NCI-H2227 treated with DMSO at 0.1 percent for 48 hours (cell line): ENCODE results near the gene DGKA.
"Not testable (repeated sequence)": the region's sequence is repeated elsewhere in the genome, so short reads cannot be mapped to it uniquely, and the experiment has no call there.

Experiments
- DNase-seq: peaks from one replicate; lab custom pipeline; 2025; lab: John Stamatoyannopoulos, UW

Gene DGKA

DNA sequence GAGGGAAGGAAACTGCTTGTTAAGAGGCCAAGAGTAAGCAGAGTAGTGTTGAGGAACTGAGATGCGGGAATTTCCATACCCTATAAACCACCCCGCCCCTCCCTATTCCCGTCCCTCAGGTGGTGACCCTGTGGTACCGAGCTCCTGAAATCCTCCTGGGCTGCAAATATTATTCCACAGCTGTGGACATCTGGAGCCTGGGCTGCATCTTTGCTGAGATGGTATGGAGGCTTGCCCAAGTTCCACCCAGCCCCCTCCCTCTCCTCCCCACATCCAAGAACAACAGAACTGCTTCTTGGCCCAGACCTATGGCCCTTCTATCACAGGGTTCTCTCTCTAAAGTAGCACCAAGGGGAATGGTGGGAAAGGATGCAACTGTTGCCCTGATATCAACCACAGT is 38.4 kb downstream of the DGKA start:
- no peak for DNase-seq

DNA sequence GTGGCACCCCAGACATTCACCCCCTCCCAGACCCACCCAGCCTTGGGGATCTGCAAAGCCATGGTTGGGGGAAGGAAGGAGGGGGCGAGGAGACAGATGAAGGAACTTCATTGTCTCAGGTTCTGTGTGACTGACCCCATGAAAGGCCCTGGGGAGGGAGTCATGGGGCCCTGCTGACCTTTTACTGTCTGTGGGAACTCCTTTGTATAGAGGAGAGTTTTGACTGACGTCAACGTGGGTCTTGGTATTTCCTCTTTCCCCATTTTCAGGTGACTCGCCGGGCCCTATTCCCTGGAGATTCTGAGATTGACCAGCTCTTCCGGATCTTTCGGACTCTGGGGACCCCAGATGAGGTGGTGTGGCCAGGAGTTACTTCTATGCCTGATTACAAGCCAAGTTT is 39.8 kb downstream of the DGKA start:
- DNase-seq: no peak

DNA sequence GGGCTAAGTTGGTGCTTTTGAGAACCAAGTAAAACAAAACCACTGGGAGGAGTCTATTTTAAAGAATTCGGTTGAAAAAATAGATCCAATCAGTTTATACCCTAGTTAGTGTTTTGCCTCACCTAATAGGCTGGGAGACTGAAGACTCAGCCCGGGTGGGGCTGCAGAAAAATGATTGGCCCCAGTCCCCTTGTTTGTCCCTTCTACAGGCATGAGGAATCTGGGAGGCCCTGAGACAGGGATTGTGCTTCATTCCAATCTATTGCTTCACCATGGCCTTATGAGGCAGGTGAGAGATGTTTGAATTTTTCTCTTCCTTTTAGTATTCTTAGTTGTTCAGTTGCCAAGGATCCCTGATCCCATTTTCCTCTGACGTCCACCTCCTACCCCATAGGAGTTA is 41.1 kb downstream of the DGKA start:
- no peak for DNase-seq

DNA sequence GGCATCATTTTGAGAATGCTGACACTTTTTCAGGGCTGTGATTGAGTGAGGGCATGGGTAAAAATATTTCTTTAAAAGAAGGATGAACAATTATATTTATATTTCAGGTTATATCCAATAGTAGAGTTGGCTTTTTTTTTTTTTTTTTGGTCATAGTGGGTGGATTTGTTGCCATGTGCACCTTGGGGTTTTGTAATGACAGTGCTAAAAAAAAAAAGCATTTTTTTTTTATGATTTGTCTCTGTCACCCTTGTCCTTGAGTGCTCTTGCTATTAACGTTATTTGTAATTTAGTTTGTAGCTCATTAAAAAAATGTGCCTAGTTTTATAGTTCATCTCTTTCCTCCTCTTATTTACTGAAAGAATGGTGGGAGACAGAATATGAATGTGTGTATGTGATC is 41.5 kb downstream of the DGKA start:
- no peak for DNase-seq

DNA sequence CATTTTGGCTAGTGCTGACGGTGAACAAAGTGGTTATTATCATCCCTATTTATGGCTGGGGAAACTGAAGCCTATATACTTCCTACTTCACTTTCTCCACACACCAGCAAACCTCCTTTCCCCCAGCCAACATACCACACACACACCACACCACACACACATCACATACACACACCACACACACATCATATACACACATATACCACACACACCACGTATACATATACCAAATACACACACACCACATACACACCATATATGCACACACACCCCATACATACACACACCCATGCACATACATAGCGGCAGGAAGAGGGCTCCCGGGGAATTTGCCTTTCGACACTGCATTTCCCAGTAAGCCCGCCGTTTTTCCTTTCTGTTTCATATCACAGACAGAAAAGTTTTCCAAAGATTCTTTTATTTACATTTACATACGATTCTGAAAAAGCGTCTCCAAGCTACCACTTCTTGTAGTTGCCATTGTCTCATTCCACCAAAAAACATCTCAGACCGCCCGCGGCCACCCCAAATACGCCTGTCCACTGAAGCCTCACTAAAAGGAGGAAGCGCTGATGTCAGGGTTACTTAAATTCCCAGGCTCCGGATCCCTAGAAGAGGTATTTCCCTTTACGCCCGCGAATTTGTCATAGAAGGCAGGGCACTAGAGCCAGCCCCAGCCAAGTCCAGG is 42.1 kb downstream of the DGKA start:
- DNase-seq: no peak

DNA sequence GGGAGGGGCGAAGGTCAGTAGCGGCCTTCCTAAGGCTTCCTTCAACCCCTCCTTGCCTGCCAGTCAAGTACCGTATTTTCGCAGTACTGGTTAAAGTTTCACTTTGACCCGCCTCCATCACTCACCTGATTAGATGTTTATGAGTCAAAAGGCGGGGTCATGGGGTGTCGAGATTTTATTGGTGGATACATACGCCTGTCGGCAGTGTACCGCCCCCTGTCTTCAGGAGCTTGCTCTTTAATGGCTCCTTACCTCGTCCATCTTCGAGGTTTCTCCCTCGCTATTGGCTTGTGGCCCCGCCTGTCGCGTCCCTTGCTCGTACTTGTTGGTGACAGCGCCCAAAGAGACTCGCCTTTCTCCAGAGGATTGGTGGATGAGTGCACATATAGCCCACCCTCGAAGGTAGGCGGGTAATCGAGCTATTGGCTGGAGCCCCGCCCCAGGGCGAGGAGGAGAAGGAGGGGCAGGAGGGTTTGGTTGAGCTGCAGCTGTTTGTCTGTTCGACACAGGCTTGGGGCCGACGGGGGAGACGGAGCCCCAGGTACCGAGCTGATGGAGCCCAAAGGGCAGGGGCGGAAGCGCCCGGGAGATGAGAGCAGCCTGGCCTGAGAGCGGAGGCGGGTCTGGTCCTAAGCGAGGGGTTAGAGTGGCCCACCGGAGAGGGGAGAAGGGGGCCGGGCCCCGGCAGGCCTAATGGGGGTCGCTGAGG is 42.8 kb downstream of the DGKA start, which contains the start of gene RAB5B:
Gene RAB5B (plus strand): TSS at position 480 of the 709 bp plus-strand sequence. CDS start 12,883 bp downstream, outside the sequence.
- DNase-seq: peak; percentile 99

DNA sequence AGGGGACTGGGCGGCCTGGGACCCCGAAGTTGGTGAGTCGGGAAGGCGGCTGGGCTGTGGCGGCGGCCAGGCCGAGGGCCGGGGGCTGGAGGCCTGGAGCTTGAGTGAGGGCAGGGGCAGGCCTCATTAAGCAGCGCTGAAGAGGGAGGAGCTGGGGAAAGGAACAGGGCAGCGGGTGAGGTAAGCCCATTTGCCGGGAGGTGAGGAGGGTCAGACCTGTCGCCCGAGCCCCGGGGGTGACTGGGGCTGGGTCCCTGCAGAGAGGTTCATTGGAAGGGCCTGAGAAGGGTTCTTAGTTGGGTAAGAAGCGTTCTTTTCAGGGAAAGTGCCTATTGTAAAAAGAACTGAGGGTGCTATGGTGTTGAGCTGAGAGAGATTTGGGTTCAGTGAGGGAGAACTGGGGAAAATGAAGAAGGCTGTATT is 43.4 kb downstream of the DGKA start:
- no peak for DNase-seq

DNA sequence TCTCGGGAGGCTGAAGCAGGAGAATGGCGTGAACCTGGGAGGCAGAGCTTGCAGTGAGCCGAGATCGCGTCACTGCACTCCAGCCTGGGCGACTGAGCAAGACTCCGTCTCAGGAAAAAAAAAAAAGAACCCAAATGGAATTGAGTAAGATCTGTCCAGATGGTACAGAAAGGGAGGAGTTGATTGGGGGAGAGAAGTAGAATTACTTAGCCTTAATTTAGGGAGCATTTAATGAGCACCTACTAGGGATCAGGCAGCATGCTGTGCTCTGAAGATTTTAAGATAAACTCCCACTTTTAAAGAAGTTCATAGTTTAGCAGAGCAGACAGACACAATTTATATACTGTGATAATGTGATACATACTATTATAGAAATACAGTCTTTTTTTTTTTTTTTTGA is 47.4 kb downstream of the DGKA start:
- no peak for DNase-seq

DNA sequence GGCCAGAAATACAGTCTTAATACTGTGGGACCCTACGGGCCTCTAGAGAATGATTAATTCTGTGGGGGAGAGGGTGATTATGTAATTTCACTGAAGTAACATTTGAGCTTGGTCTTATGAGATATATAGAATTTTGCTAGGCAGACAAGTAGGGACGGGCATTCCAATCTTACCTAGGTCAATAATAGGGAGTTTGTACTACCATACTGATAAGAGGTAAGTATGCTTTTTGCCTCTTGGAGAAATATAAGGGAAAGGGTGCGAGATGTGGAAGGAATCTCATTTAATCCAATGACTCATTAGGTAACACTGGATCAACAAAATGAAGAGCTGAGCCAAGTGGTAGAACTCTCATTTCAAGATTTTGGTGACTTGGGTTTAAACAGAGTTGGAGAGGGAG is 48.1 kb downstream of the DGKA start:
- no peak for DNase-seq

DNA sequence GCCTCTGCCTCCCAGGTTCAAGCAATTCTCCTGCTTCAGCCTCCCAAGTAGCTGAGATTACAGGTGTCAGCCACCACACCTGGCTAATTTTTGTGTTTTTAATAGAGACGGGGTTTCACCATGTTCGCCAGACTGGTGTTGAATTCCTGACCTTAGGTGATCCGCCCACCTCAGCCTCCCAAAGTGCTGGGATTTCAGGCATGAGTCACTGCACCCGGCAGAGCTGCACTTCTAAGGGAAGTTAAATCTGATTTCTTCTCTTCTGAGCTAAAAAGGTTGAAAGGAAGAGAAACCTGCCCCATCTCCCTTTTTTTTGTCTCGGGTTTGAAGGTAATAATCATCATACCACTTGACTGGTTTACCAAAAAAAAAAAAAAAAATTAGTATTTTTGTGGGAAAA is 50.9 kb downstream of the DGKA start:
- DNase-seq: not testable (repeated sequence)

DNA sequence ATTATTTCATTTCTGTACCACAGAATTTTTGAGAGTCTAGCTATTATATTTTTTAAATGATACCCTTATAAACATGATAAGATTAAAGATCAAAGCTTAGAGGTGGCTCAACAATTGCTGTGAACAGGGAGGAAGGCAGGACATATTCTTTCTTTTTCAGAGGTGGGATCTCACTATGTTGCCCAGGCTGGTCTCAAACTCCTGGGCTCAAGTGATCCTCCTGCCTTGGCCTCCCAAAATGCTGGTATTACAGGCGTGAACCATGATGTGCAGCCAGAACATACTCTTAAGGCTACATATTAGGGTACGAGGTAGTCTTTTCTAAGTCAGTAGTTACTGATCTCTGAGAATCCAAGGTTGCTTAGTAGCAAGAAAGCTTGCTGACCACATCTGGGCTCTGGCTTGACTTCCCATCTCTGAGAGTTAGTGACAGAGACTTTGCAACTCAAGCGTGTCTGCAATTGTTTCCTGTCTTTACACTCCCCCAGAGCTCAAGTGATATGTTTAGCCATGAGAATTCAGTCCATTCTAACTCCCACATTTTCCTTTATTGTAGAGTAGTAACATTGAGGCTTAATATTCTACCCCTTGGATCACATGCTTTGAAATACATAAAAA is 51.5 kb downstream of the DGKA start:
- DNase-seq: no peak

DNA sequence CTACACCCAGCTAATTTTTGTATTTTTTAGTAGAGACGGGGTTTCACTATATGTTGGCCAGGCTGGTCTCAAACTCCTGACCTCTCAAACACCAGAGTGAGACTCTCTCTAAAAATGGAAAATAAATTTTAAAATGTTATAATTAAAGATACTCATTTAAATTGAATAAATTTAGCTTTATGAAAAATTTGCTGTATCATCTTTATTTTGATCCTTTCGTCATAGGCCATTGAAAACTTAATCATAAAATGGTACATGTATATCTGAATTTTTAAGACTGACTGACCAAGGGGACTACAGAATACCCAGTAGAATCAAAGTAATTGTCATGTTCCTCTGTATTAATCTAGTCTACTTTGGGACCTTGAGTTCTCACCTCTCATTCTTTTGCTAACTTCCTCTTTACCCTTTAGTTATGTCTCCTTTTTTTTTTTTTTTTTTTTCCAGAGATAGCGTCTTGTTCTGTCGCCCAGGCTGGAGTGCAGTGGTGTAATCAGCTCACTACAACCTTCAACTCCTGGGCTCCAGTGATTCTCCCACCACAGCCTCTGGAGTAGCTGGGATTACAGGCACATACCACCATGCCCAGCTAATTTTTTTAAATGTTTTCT is 52.4 kb downstream of the DGKA start:
- DNase-seq: no peak

DNA sequence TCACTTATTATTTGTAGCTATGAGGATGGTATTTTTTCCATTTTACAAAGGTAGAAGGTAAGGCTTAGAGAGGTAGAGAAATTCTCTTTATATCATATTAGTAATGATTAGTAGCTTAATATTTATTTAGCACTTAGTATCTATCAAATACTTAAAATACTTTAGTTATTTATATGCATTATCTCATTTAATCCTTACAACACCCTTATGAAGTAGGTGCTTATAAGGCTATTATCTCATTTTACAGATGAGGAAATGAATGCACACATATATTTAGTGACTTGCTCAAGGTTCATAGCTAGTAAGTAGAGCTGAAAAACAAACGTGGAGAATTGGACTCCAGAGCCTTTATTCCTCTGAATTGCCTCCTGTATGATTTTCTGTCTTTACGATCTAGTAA is 53.9 kb downstream of the DGKA start:
- no peak for DNase-seq

DNA sequence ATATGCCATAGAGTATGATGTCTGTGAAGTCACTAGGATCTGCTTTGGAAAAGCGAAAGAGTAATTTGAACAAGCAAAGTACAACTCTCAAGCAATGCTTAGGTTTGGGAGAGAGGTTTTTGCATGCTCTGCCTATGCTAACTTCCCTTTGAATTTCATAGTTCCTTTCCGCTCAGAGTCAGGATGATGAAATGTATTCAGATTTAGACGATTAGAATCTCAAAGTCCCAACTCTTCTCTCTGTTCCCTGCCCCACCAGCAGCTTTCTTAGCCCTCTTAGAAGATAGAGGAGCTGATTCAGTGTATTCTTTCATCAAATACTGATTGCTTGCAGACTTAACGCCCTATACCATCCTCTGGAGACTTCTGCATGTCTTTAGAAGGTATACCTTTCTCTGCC is 54.4 kb downstream of the DGKA start:
- no peak for DNase-seq

DNA sequence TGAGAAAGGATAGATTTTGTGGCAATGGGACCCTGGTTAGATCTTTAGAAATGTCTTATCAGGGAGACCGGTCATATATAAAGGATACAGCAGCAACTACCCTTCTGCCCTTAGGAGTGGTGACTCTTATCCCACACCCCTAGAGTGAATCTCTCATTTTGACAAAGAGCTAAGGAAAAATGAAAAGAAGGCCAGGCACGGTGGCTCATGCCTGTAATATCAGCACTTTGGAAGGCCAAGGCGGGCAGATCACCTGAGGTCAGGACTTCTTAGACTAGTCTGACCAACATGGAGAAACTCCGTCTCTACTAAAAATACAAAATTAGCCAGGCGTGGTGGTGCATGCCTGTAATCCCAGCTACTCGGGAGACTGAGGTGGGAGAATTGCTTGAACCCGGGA is 55.0 kb downstream of the DGKA start:
- DNase-seq: not testable (repeated sequence)

DNA sequence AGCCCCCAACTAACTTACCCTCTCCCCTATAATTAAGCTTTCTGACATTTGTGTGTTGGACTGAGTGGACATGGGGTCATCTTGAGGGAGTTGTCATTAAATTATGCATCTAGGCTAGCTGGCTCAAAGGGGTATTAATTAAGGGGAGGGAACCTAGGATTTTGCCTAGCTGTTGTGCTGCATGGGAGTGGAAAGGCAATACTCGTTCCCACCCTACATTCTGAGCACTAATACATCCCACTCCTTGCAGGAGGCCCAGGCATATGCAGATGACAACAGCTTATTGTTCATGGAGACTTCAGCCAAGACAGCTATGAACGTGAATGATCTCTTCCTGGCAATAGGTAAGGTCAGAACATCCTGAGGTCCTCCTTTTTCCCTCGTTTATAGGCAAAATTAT is 60.1 kb downstream of the DGKA start:
- no peak for DNase-seq

DNA sequence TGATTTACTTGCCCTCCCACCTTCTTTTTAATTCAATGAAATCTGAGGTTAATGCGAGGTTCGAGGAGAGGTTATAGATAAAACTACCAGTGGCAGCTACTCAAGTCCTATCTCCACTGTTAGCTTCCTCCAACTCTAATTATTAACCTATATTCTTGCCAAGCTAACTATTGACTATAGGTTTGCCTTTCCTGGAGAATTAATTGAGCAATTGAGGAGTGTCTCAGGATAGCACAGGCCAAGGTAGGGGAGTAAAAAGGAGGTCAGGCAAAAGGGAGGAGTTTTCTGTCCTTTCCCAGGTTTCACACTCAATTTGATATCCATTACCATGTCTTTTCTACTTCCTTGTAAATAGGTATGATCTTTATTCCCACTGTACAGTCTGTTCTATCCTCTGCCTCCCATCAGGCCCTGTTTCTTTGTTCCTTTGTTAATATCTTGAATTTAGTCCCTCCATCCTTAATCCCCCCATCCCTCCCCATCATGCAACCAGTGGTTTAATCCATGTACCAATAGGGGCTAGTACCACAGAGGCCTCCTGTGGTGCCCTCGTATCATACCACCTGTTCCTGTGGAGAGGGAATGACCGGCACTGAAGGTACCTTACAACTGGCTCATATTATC is 62.4 kb downstream of the DGKA start:
- DNase-seq: no peak

DNA sequence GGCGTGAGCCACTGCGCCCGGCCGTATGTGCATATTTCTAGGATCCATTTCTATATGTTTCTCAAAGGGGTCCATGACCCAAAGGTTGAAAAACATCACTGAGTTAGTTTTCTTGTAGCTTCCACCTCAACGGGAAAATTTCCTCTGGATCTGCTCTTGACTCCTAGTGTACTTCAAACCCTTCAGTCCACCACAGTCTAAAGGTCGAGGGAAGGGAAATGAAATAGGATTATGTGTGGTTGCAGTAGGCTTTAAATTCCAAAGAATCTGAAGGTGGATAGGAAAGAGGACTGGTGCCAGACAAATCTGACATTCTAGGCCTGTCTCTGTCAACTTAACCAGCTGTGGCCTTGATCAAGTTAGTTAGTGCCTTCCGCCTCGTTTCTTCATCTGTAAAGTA is 64.4 kb downstream of the DGKA start:
- no peak for DNase-seq

DNA sequence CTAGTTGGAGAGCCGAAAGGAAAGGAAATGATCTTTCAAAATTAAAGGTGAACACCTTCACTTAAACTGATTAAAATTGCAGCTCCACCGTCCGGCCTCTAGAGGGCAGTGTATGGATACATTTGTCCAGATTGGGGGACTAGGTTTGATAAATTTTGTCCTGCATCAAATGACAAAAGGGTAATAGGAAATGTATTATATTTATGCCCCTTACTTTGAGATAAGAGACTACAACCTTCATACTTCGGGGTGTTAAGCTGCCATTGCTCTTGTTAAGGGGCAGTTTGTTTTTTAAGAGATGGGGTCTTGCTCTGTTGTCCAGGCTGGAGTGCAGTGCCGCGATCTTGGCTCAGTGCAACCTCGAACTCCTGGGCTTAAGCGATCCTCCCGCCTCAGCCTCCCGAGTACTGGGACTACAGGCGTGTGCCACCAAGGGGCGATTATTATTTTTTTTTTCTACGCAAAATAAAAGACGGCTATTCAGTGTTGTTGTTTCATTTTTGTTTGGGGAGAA is 65.3 kb downstream of the DGKA start:
- DNase-seq: peak; percentile 57

DNA sequence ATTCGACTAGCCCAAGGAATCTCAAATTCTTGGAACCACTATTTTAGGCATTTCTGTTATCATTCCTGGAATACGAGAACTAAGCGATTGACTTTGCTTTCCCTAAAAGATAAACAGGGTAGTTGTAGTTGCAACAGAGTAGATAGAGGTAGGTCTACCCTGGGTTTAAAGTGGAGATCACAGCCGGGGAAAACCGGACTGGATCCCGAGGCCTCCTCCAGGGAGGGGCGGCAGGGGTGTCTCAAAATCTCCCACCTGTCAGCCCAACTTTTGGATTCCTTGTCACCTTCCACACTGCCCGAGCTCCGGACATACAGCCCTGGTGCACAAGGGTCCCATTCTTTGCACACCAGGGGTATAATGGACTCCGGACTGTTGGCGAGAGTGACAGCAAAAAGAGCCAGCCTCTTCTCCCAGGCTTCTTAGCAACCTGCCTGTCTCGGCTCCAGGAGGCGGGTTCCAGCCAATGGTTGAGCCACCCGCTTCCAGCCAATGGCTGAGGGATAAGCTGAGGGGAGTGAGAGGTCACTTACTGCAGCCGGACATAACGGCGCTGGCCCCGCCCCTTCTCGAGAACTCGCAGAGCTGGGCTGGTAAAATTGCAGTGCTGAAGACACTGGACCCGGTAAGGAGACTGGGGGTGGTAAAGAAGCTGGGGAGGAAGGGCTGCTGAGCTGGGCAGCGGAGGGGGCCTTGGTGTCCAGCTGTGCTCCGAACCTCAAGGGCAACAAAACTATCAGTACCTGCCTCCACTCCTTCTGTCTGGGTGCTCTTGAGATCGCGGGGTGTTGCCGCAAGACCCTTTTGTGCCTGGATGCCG is 66.0 kb downstream of the DGKA start, which contains the start of gene SUOX:
Gene SUOX (plus strand): TSS at position 562 of the 820 bp plus-strand sequence. CDS start 4,946 bp downstream, outside the sequence.
- DNase-seq: peak; percentile 92

DNA sequence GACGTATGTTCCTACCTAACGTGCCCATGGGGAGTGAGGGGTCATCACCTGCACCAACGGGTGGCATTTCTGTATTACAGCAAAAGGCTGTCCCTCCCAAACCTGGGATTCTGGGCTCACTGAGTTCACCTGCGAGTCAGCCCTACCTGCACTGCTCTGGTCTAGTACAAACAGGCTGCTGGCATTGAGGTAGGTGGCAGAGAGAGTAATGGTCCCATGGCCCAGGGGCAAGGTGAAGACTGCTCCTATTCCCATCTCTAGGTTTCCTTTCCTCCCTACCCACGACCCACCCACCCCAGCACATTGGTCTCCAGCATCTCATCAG is 66.5 kb downstream of the DGKA start:
- DNase-seq: no peak
